IPS-18c (cell line): Measurements from ENCODE around the gene SDK2.

Experiments used
- H3K4me3 ChIP-seq: 2 replicates; pipeline ENCODE4 v1.7.0; 2013; ENCODE audit warnings: low read depth, mild to moderate bottlenecking, low read length, moderate library complexity; ENCODE audit not compliant: insufficient read depth
- H3K9me3 ChIP-seq: one replicate; pipeline ENCODE4 v1.6.1; 2013; ENCODE audit warnings: mild to moderate bottlenecking, low read length, moderate library complexity; ENCODE audit not compliant: control insufficient read depth, insufficient read depth

SDK2 gene

DNA sequence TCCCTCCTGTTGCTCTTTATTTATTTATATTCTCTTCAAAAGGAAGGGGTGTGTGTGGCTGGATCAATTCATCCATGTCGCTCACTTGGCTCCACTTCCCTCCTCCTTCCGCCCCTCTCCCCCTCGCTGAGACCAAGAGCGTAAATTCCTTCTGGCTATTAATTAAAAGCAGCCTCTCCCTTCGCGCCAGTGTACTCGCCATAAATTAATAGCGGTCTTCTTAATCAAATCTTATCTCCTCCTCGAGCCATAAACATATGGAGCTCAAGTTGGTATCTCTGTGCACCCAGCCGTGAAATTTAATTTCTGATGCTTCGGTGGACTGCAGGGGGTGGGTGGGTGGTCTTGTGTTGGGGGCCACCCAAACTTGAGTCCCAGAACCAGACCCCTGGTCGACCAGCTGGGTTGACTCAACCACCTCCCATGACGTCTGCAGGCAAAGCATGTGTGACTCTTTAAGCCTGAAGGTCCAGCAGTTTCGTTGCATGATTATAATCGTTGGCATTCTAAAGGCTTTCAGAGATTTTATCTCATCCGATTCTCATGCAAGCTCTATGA lies 57.9 kb downstream of the SDK2 start:
- H3K9me3 ChIP-seq = no peaks in the 10 kb centered on the region
- no peak overlapping the region for H3K4me3 ChIP-seq

DNA sequence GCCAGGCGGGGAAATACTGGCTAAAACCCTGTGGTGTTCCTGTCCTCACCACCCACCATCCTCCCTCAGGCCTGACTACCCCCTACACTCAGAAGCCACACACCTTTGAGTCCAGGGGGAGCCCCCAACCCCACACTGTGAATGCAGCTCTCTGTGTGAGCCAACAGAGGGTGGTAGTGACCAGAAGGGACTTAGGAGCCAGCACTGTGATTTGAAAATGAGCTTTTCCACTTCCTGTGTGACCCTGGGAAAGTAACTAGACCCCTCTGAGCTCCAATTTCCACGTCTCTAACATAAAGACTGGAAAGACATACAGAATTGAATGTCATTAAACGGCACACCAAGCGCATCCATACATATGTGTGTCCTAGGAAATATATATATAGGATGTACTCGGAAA lies 58.7 kb downstream of the SDK2 start:
- Histone ChIP-seq H3K9me3 (no peaks in the 10 kb centered on the region), H3K4me3 (no peak overlapping the region)

DNA sequence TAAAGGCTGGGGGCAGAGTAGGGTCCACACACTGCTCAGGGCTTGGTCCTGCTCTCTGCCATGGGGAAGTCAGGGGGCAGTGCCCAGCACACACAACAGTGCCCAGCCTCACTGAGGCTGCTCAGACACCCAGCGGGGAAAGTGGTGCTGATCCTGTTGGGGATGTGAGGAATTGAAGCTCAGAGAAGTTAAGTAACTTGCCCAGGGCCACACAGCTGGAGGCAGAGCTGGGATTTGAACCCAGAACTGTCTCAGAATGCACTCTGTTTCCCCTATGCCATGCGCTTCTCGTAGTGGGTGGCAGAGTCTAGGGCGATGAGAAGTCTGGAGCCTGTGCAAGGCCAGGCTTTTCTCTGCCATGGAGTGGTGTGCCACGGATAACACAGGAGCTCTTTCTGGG lies 59.3 kb downstream of the SDK2 start:
- H3K9me3 ChIP-seq = no peaks in the 10 kb centered on the region
- H3K4me3 ChIP-seq = no peak overlapping the region

DNA sequence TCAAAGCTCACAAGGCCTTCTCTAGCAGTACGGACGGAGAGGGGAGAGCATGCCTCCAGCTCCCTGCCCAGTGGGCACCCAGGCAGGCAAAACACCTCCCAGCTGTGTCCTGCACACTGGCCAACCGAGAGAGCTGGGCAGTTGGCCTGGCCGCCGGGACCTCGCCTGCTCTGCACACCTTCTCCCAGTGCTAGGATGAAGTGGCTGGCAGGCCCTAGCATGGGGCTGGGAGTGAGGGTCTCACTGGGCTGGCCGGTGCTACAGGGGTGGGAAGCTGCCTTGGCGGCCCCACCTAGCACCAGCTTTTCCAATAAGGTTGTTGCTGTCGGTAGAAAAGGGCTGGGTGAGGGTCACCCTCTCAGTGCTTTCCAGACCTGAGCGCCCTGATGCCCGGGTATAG lies 60.2 kb downstream of the SDK2 start:
- Histone ChIP-seq H3K9me3 (no peaks in the 10 kb centered on the region), H3K4me3 (no peak overlapping the region)

DNA sequence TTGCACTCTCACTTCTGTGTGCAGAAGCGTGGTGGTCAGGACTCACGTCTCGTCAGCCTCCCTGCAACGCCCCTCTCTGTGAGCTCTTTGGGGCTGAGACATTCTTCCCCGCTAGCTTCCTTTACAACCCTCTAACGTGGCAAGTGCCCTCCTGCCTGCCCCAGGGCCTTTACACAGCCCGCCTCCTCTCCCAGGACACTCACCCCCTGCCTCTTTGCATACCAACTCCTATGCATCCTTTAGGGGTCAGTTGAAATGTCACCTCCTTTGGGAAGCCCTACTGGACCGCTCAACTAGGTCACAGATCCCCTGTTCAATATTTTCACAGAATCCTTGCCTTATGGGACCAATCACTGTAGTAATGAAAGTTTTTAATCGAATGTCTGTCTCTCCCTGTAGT lies 61.4 kb downstream of the SDK2 start:
- Histone ChIP-seq H3K9me3 (no peaks in the 10 kb centered on the region), H3K4me3 (no peak overlapping the region)

DNA sequence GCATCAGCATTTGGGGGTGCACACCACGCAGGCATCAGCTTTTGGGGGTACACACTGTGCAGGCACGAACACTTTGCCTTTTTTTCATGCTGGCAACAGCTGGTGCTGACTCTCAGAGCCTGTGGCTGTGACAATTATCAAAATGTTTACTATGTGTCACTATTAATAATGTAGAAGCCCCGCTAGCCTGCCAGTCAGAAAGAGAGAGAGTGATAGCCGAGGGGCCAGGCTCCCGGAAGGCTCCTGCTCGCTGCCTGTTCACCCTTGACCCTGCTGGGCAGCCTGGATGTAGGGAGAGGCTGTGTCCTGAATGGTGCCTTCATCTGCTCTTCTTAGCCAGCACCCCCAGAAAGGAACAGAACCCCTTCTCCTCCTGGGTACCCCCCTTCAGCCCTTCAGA lies 61.9 kb downstream of the SDK2 start:
- no peaks in the 10 kb centered on the region for H3K9me3 ChIP-seq
- H3K4me3 ChIP-seq = no peak overlapping the region

DNA sequence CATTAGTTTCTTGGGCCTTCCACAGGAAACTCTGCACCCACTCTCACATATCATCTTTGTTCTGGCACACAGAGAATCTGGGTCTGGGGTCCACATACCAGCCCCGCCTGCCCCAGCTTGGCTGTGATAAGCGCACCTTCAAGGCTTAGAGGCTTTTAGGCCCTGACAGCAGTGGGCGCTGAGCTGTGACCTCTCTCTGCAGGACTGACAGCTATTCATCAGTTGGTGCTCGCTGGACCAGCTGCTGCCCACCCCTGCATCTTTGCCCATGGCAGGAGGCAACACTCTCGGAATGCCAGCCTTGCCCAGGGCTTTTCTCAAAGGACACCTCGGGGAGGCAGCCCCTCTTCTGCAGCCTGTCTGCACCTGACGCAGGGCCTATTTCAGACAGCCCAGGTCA lies 62.9 kb downstream of the SDK2 start:
- Histone ChIP-seq H3K4me3 (no peak overlapping the region), H3K9me3 (no peaks in the 10 kb centered on the region)

DNA sequence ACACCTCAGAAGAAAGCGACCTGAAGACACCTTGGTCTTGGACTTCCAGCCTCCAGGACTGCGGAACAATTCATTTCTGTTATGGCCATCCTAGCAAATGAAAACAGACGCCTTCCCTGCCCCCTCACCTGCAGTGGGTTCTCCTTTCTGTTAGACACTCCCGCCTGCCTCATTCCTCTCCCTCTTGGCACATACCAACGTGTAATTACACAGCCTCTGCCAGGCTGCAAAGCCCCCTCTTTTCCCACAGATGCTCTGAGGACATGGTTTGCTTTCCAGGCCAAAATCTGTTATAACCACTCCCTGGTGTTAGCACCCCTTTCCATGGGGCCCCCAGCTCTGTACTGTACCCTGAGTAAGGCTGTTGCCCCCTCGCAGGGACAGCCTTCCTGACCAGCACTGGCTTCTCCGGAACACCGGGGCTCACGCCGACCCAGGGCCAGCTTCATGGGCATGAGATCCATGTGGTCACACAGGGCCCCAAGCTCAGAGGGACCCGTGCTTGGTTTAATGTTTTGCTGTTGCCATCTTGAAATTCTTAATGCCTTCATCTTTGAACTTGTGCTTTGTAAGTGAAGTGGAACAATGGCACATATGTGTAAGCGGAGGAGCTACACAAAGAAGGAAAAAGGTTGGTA lies 64.1 kb downstream of the SDK2 start:
- Histone ChIP-seq H3K9me3 (no peaks in the 10 kb centered on the region), H3K4me3 (no peak overlapping the region)

DNA sequence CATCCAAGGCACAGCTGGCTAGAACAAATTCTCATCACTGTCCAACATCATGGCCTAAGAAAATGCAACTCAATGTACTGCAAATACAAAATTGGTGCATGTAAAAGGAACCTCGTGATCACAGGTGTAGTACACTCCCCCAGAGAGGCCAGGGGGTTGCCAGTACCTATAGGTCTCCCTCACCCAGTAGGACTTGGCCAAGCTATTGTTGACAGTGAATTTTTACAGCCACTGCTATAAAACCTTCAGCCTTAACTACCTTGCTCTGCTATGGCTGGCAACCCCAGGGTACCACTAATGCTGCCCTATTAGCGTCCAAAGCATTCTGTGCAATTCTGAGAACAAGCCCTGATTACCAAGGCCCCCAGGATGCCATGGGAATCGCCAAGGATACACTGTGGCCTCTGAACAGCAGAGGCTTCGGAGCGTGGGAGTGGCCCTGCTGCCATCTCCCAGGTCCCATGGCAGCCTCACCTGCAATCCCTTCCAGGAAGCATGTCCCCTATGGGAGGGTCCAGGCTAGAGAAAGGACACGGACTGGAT lies 67.6 kb downstream of the SDK2 start:
- Histone ChIP-seq H3K9me3 (no peaks in the 10 kb centered on the region), H3K4me3 (no peak overlapping the region)

DNA sequence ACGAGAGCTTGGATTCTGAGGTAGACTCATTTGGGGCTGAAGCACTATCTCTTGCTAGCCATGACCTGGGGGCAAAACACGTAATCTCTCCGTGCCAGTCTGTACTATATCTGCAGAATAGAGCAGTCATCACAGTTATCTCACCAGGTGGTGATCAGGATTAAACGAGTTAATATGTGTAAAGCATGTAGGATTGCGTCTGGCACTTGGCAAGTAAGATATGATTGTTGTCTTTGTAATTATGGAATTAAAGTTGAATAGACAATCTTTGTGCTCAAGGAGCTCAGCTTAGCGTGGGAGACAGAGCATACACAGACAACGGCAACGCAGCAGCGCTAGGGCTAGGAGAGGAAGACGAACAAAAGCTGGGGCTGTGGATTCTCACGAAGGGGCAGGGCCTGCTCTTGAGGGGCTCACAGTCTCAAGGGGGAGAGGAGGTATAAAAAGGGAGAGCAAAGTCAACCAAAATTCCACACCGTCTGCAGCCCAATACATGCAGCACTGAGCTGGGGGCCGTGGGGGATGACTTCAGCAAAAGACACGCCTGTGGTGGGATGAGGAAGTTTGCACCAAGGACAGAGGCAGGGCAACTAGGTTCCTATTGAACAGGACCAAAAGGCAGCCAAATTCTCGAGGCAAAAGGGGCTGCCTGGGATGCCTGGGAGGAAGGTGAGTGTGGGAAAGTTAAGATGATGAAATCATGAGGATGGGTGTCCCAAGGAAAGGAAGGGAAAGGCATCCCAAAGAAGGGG lies 68.6 kb downstream of the SDK2 start:
- H3K9me3 ChIP-seq = no peaks in the 10 kb centered on the region
- no peak overlapping the region for H3K4me3 ChIP-seq

DNA sequence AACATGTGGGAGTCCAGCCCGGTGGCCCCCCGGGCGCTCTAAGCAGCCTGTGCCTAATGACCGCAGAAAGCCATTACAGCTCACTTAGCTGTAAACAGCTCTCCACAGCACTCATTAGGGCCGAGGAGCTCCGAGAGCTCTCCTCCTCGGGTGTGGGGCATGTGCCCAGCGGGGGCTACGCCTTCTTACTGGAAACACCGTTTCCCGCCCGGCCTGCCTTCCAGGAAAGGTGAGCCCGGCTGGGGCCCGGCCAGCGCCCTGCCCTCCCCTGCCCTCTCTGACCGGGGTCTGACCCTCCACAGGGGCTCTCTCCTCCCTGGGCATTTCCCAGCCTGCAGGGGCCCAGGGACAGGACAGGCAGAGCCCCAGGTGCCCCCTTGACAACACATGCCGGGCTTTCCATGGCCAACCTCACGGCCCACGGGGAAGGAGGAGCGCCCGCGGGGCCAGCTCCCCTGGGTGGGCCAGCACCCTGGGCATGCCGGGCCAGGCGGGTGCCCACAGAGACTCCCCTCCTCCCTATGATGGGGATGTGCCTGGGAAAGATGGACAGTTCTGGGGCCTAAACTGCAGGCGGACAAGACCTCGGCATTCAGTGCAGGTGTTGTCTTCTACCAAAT lies 72.6 kb downstream of the SDK2 start:
- H3K9me3 ChIP-seq = no peaks in the 10 kb centered on the region
- no peak overlapping the region for H3K4me3 ChIP-seq

DNA sequence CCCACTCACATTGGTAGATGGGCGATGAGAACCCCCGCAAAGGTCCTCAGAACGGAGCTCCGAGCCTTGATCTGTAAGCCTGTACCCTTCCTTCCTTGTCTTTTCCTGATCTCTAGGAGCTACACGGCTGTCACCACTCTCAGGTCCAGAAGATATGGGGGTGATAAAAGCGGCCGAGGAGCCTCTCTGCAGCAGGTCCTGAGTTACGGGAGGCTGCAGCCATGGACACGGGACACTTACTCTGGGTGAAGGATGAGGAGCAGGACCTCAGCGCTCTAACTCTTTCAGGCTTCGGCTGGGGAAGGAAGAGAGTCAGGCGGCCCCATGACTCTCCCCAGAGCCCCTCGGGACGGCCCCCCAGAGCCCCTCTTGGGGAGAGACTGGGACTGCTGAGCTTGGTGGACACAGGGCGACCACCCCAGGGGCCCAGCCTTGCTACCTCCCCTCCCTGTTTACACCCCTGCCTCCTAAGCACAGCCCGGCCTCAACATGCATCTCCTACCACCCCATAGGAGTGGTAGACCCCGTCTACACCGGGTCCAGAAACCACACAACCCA lies 74.4 kb downstream of the SDK2 start:
- Histone ChIP-seq H3K4me3 (no peak overlapping the region), H3K9me3 (no peaks in the 10 kb centered on the region)

DNA sequence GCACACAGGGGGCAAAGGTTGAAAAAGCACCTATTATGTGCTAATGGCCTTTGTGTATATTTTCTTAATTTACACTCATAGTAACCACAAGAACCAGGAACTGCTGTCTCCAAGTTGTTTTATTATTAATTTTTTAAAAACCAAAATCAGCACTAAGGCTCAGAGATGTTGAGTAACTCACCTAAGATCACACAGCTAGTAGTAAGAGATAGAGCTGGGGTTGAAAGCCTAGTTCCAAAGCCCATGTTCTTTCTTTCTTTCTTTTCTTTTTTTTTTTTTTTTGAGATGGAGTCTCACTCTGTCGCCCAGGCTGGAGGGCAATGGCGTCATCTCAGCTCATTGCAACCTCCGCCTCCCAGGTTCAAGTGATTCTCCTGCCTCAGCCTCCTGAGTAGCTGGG lies 75.3 kb downstream of the SDK2 start:
- Histone ChIP-seq H3K9me3 (no peaks in the 10 kb centered on the region), H3K4me3 (no peak overlapping the region)

DNA sequence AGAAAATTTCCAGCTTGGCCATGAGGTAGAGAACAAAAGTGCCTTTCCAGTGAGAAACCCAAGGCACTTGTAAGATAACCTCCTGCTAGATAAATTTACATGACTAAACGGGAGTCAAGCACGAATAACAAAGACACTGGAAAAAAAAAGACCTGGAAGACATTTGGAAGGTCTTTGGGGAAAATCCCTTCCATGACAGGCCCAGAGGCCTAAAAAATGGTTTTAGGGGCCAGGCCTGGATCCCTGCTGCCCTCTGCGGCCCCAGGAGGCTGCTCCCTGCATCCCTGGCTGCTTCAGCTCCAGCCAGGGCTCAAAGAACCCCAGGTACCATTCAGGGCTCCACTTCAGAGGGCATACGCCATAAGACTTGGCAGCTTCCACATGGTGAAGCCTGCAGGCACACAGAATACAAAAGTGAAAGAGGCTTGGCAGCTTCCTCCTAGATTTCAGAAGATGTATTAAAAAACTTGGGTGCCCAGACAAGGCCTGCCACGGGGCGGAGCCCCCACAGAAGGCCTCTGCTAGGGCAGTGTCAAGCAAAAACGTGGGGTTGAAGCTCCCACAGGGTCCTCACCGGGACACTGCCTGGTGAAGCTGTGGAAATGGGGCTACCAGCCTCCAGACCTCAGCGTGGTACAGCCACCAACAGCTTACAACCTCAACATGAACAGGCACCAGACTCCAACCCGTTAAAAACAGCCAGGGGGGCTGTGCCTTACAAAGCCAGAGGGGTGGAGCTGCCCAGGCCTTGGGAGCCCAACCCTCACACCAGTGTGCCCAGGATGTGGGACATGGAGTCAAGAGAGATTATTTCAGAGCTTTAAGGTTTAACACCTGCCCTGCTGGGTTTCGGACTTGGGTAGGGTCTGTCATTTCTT lies 77.1 kb downstream of the SDK2 start:
- Histone ChIP-seq H3K4me3 (no peak overlapping the region), H3K9me3 (no peaks in the 10 kb centered on the region)

DNA sequence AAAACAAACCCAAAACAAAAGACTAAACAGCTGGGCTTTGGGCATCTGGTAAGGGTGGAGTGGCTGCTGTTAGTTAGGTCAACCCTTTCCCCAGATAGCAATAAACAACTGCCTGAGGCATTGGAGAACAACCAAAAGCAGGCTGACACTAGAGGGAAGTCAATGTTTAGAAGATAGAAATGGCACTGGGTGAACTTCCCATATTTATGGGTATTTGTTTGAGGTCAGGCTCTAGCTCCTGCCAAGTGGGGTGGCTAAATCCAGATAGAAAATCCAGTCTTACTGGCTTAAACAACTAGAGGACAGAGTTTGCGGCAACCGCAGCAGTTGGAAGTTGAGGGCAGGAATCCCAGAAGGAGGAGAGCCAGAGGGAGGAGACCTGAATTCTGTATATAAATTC lies 79.4 kb downstream of the SDK2 start:
- H3K9me3 ChIP-seq = no peaks in the 10 kb centered on the region

DNA sequence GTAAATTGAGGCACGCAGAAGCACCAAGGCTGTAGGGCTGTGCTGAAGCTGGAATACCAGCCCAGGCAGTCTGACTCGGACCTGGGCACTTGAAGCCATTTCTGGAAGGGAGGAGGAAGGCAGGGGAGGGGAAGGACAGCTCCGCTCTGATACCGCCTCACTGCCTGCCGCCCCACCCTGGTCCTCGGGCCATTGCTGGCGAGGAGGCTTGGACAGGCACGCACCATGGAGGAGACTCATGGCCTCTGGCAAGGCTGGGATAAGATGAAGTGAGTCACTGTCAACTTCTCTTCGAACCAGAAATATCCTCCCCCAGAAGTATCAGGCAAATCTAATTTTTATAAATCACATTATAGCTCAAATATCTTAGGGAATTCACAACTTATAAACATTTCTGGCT lies 81.3 kb downstream of the SDK2 start:
- Histone ChIP-seq H3K4me3 (no peak overlapping the region), H3K9me3 (no peaks in the 10 kb centered on the region)

More for the DNA sequence above, 79.4 kb downstream of the SDK2 start:
- no peak overlapping the region for H3K4me3 ChIP-seq

DNA sequence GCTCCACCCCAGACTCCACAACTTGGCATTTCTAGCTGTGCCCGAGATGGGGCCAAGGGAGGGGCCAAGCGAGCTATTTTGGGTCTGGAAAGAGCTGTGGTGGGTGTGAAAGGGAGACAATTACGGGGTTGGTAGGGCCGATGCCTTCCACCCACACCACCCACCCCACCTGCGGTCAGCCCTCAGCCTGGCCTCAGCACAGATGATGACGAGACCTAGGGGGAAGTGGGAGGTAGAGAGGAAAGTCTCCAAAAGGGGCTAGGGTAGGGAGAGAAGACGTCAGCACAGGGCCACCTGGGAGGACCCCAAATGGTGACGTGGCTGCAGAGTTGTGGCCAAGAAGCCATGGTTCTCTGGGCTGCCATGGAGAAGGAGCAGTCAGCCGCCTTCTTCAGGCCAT lies 83.1 kb downstream of the SDK2 start:
- Histone ChIP-seq H3K9me3 (no peaks in the 10 kb centered on the region), H3K4me3 (no peak overlapping the region)
